GM12878 (cell line): ENCODE data around the gene HRH3. TPM values are rescaled to one million over a fixed set of nuclear protein-coding genes. Genes with fewer than 3 reads are reported as not detected.
A peak's percentile ranks its signal among the peaks of the same experiment; 100 is the strongest.

Experiments used
- ATAC-seq: fragments of 200-7000 bp; cut with Tn5 transposase; 3 replicates; pipeline ENCODE4 v1.9.1; 2020; ENCODE audit warnings: mild to moderate bottlenecking, moderate library complexity
- BruUV-seq: library from RNA; stranded (reverse); fragments of 400-500 nt; replicated peaks from 2 replicates; lab custom pipeline; 2021; lab: Mats Ljungman, UMichigan
- CTCF ChIA-PET: fragments of 300-600 bp; sonication (Branson Sonifier 250); formaldehyde crosslinking; extraction: SDS; loops from one replicate; lab custom pipeline; 2021; ENCODE audit warnings: inconsistent platforms; lab: Yijun Ruan, JAX
- POLR2A ChIA-PET: fragments of 350-600 bp; formaldehyde crosslinking; extraction: SDS; loops from one replicate; lab custom pipeline; 2021; ENCODE audit warnings: inconsistent platforms; lab: Charles Lee
- RAD21 ChIA-PET: fragments of 300-600 bp; sonication (Branson Sonifier 250); formaldehyde crosslinking; loops from one replicate; lab custom pipeline; 2023; ENCODE audit warnings: antibody characterized with exemption; ENCODE audit not compliant: unreplicated experiment; lab: Charles Lee
- SMC1A ChIA-PET: fragments of 300-600 bp; sonication (Branson Sonifier 250); formaldehyde crosslinking; loops from one replicate; lab custom pipeline; 2023; ENCODE audit not compliant: unreplicated experiment, uncharacterized antibody; lab: Charles Lee
- DNase-seq: peaks from one replicate; pipeline ENCODE4 v3.0.0-alpha.2; 2011; ENCODE audit warnings: low read depth, low spot score
- FAIRE-seq: peaks from 3 replicates; lab custom pipeline; 2011; peaks lifted over from hg19 to GRCh38; lab: Jason Lieb, UNC
- H2AFZ ChIP-seq: 2 replicates; pipeline ENCODE4 v1.6.0; 2011; ENCODE audit warnings: low read depth, low read length, control low read depth; ENCODE audit not compliant: control insufficient read depth
- H3K27ac ChIP-seq: 2 replicates; pipeline ENCODE4 v1.5.1; 2011; ENCODE audit warnings: control low read depth; ENCODE audit not compliant: control insufficient read depth, insufficient read depth
- H3K27me3 ChIP-seq, 2 experiments: replicated peaks in 1 of 2; 2 replicates each; pipeline versions ENCODE4 v1.6.0 to v1.6.1; 2011; ENCODE audit warnings: low read length in 1 of 2; ENCODE audit not compliant: control insufficient read depth in 2 of 2, insufficient read depth in 2 of 2
- H3K36me3 ChIP-seq, 2 experiments: 2 replicates each; pipeline ENCODE4 v1.5.1; 2011; ENCODE audit warnings: low read length in 1 of 2; ENCODE audit not compliant: control insufficient read depth in 2 of 2, insufficient read depth in 2 of 2
- H3K4me1 ChIP-seq: 2 replicates; pipeline ENCODE4 v1.6.1; 2011; ENCODE audit warnings: mild to moderate bottlenecking, low read length, moderate library complexity, mixed read lengths; ENCODE audit not compliant: control insufficient read depth, insufficient read depth
- H3K4me2 ChIP-seq: 2 replicates; pipeline ENCODE4 v1.6.0; 2011; ENCODE audit warnings: control low read depth; ENCODE audit not compliant: control insufficient read depth, insufficient read depth
- H3K4me3 ChIP-seq: fragments of 200-600 bp; sonication (generic); 2 replicates; pipeline ENCODE4 v1.5.1; 2016
- H3K79me2 ChIP-seq: 2 replicates; pipeline ENCODE4 v1.6.0; 2011; ENCODE audit warnings: low read length; ENCODE audit not compliant: control insufficient read depth, insufficient read depth
- H3K9ac ChIP-seq: 2 replicates; pipeline ENCODE4 v1.8.0; 2011; ENCODE audit warnings: low read length, control low read depth, mixed read lengths; ENCODE audit not compliant: control insufficient read depth, insufficient read depth
- H3K9me3 ChIP-seq: replicated peaks from 3 replicates; pipeline ENCODE4 v1.5.1; 2011; ENCODE audit warnings: mild to moderate bottlenecking, low read length; ENCODE audit not compliant: control insufficient read depth, insufficient read depth
- H4K20me1 ChIP-seq: 2 replicates; pipeline ENCODE4 v1.6.0; 2011; ENCODE audit not compliant: control insufficient read depth, insufficient read depth
- EP300 ChIP-seq, 2 experiments: fragments of 150-350 bp in 1 of 2; IDR thresholded peaks; 2 replicates each; pipeline ENCODE4 v1.6.1; 2011 to 2012; ENCODE audit warnings: low read depth in 2 of 2, low read length in 2 of 2, borderline replicate concordance in 1 of 2, improper control_type of control experiment in 1 of 2, inconsistent platforms in 1 of 2; ENCODE audit not compliant: control insufficient read depth in 1 of 2
- IKZF2 ChIP-seq, 2 experiments: fragments of 450-650 bp; IDR thresholded peaks; 2 replicates each; pipeline ENCODE4 v1.6.1; 2017; ENCODE audit warnings: mild to moderate bottlenecking in 2 of 2, moderate library complexity in 2 of 2
- KDM1A ChIP-seq: fragments of 200-600 bp; sonication (generic); IDR thresholded peaks from 2 replicates; pipeline ENCODE4 v1.6.1; 2016; ENCODE audit warnings: borderline replicate concordance
- MEF2A ChIP-seq: IDR thresholded peaks from 2 replicates; pipeline ENCODE4 v1.6.1; 2011; ENCODE audit warnings: low read depth, mild to moderate bottlenecking, low read length, moderate library complexity; ENCODE audit not compliant: insufficient read depth
- NR2F1 ChIP-seq: fragments of 450-650 bp; conservative IDR thresholded peaks from 2 replicates; pipeline ENCODE4 v1.6.1; 2017; ENCODE audit warnings: mild to moderate bottlenecking
- RBBP5 ChIP-seq: fragments of 200-600 bp; sonication (generic); conservative IDR thresholded peaks from 2 replicates; pipeline ENCODE4 v1.6.1; 2016
- STAT1 ChIP-seq: fragments of 450-650 bp; conservative IDR thresholded peaks from 2 replicates; pipeline ENCODE4 v1.6.1; 2014; ENCODE audit warnings: antibody characterized with exemption, mild to moderate bottlenecking
- WGBS: methylation state at CpG from one replicate; pipeline ENCODE4 v1.1.6; 2016; ENCODE audit warnings: low lambda C conversion rate; ENCODE audit not compliant: insufficient replicate concordance, insufficient coverage; ENCODE audit errors: missing lambda C conversion rate; 5-methylcytosine and 5-hydroxymethylcytosine counted together
- in situ Hi-C: fragments of 300-500 bp; cut with MboI; formaldehyde crosslinking; loops from 9 replicates; pipeline ENCODE4 v1.14.3; 2018; ENCODE audit warnings: mixed read lengths
- intact Hi-C: fragments of 100-400 bp; cut with micrococcal nuclease; formaldehyde crosslinking; loops from one replicate; pipeline ENCODE4 v1.14.2; 2022; ENCODE audit not compliant: unreplicated experiment
- polyA plus RNA-seq, 11 experiments: library from polyadenylated mRNA; depleted of rRNA in 4 of 11; unstranded in 6 of 11; stranded (reverse) in 5 of 11; fragments of >200 nt; fragmentation: Nextera tagmentation in 4 of 11; fragmentation: Illumina TruSeq in 1 of 11; extraction: Ambion mirVana in 4 of 11; extraction: Trizol in 1 of 11; gene quantifications; 1 replicate in 1 of 11; 2 replicates in 10 of 11; pipeline versions ENCODE4 v1.2.1 to v1.2.3, GENCODE V29; 2011 to 2016; ENCODE audit warnings: inconsistent platforms in 2 of 11, missing spikeins in 2 of 11, low read depth in 1 of 11
- total RNA-seq, 4 experiments: library from RNA; depleted of rRNA in 3 of 4; stranded (reverse); fragments of >200 nt in 3 of 4; fragmentation: Illumina TruSeq in 1 of 4; extraction: Trizol in 1 of 4; gene quantifications; 2 replicates each; pipeline versions ENCODE4 v1.2.1 to v1.2.3, GENCODE V29; 2013 to 2021
- TF ChIP-seq, protein P1 (sequence below): IDR thresholded peaks from 2 replicates; pipeline ENCODE4 v1.6.1; 2012; ENCODE audit warnings: low read depth, low read length, improper control_type of control experiment
- TF ChIP-seq, protein P2 (sequence below): fragments of 450-650 bp; formaldehyde crosslinking; IDR thresholded peaks from 2 replicates; pipeline ENCODE4 v1.4.0; 2022; ENCODE audit warnings: mild to moderate bottlenecking, moderate library complexity

HRH3 gene
- total and polyA plus RNA-seq, 10 of the 15 experiments (the other 5 are each of a cell fraction or from before 2014, with no cell fraction given), result not detected

DNA sequence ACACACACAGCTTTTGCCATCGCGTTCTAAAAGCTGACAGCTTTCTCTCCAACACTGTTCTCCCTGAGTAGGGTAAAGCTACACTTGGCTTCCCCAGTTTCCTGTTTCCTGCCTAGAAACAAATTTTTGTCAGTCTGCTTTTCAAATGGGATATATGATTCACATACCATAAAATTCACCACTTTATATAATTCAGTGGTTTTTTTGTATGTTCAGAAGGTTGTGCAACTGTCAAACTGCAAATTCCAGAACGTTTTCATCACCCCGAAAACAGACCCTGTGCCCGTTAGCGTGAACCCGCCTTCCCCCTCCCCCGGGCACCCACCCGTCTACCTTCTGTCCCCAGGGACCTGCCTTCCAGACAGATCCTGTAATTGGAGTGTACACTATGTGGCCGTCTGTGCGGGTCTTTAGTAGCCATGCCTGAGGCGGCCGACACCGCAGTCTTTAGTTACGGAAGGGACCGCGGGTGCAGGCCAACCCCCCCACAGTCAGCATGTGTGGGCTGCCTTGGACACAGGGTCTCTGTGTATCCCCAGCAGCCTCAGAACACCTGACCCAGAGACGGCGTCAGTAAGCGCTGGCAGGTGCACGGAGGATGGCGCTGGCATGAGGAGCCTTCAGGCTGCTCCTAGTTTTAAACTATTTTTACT, 16.6 kb downstream of the HRH3 start:
- DNase-seq, result no peak
- in situ Hi-C loops, result no loop called here
- CTCF ChIA-PET, result no interaction called here
- no peaks in the 10 kb centered on the region for H3K9me3 ChIP-seq
- 83% methylated on average over 22 of the region's 22 CpGs for WGBS
- H3K36me3 ChIP-seq, result peaks cover 8 to 16% of the 10 kb centered on the region in 2 experiments; a peak in 3 of 4 replicates
- H2AFZ ChIP-seq, result no peak overlapping the region
- no peaks in the 10 kb centered on the region for H4K20me1 ChIP-seq
- no peak overlapping the region for H3K9ac ChIP-seq
- ATAC-seq, result no peak
- no peak overlapping the region for H3K4me2 ChIP-seq
- H3K4me1 ChIP-seq, result peaks cover 17% of the 10 kb centered on the region
- no peak overlapping the region for H3K27ac ChIP-seq
- H3K79me2 ChIP-seq, result no peaks in the 10 kb centered on the region
- FAIRE-seq, result no peak
- H3K27me3 ChIP-seq, result no peaks in the 10 kb centered on the region
- intact Hi-C loops, result no loop called here
- TF ChIP-seq IKZF2 (IDR thresholded peaks at IDR 0.05) (no peak), RBBP5 (no peak), STAT1 (no peak)
- TF ChIP-seq, all 136 proteins: peak for 0
- H3K4me3 ChIP-seq, result no peak overlapping the region
- no TSS peak for BruUV-seq
- ChIA-PET RAD21 (no interaction called here), SMC1A (no interaction called here), POLR2A (no interaction called here)

DNA sequence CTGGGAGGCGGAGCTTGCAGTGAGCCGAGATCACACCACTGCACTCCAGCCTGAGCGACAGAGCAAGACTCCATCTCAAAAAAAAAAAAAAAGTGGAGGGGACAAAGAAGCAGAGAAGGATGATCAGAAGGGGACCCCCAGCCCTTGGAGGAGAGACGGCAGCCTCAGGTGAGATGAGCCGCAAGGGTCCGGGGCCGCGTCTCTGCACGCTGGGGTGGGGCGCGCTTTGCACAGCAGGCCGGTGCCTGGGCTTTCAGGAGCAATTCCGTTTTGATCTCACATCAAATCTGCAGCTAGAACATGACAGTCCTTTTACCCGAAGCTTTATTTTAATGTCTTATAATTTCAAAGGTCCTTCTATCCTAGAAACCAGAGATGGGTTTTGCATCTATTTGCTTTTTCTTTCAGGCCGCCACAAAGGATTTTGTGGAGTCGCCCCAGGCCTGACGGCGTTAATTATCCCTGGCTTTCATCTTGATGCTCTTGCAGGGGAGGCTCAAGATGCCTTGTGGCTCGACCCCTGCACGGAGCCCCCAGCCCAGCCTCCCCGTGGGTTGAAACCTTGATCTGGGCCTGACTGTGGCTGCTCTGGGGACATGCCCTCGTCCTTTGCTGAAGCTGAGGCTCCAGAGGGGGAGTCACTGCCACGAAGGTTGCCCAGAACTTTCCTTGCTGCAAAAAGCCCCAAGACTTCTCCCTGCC, 17.3 kb downstream of the HRH3 start:
- H3K9me3 ChIP-seq, result no peaks in the 10 kb centered on the region
- DNase-seq (no peak), ATAC-seq (no peak), FAIRE-seq (no peak)
- SMC1A ChIA-PET, result no interaction called here
- no peak overlapping the region for H3K27ac ChIP-seq
- CTCF ChIA-PET, result no interaction called here
- no peaks in the 10 kb centered on the region for H3K27me3 ChIP-seq
- no peak overlapping the region for H3K9ac ChIP-seq
- RAD21 ChIA-PET, result no interaction called here
- H3K36me3 ChIP-seq, result peaks cover 14 to 23% of the 10 kb centered on the region in 2 experiments; a peak in 3 of 4 replicates
- H3K4me2 ChIP-seq, result no peak overlapping the region
- no peaks in the 10 kb centered on the region for H3K79me2 ChIP-seq
- peaks cover 17% of the 10 kb centered on the region for H3K4me1 ChIP-seq
- BruUV-seq, result TSS peak; percentile 54
- intact Hi-C loops (no loop called here), in situ Hi-C loops (no loop called here)
- no peak overlapping the region for H3K4me3 ChIP-seq
- H4K20me1 ChIP-seq, result no peaks in the 10 kb centered on the region
- POLR2A ChIA-PET, result no interaction called here
- WGBS, result 82% methylated on average over 19 of the region's 23 CpGs
- H2AFZ ChIP-seq, result no peak overlapping the region
- TF ChIP-seq, protein P1, sequence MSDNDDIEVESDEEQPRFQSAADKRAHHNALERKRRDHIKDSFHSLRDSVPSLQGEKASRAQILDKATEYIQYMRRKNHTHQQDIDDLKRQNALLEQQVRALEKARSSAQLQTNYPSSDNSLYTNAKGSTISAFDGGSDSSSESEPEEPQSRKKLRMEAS, result no peak
- TF ChIP-seq EP300 (IDR thresholded peaks at IDR 0.05; ENCODE audit: borderline replicate concordance in 1 of 2, control insufficient read depth in 1 of 2, low read depth in 2 of 2, low read length in 2 of 2) (no peak), MEF2A (no peak), KDM1A (no peak), NR2F1 (no peak)
- TF ChIP-seq, protein P2, sequence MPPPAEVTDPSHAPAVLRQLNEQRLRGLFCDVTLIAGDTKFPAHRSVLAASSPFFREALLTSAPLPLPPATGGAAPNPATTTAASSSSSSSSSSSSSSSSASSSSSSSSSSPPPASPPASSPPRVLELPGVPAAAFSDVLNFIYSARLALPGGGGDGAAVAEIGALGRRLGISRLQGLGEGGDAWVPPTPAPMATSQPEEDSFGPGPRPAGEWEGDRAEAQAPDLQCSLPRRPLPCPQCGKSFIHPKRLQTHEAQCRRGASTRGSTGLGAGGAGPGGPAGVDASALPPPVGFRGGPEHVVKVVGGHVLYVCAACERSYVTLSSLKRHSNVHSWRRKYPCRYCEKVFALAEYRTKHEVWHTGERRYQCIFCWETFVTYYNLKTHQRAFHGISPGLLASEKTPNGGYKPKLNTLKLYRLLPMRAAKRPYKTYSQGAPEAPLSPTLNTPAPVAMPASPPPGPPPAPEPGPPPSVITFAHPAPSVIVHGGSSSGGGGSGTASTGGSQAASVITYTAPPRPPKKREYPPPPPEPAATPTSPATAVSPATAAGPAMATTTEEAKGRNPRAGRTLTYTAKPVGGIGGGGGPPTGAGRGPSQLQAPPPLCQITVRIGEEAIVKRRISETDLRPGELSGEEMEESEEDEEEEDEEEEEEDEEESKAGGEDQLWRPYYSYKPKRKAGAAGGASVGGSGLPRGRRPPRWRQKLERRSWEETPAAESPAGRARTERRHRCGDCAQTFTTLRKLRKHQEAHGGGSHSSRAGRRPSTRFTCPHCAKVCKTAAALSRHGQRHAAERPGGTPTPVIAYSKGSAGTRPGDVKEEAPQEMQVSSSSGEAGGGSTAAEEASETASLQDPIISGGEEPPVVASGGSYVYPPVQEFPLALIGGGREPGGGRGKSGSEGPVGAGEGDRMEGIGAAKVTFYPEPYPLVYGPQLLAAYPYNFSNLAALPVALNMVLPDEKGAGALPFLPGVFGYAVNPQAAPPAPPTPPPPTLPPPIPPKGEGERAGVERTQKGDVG, result no peak
